ENCODE measurements around the gene TOMM5. TPM values are rescaled to one million over a fixed set of nuclear protein-coding genes. Genes with fewer than 3 reads are reported as not detected.

The TOMM5 gene
- total RNA-seq (31.9 TPM), polyA plus RNA-seq (100 to 1,000 TPM; 146 to 198 (median 168) TPM)

GRCh38 chr9:37592108-37592951, at the start of gene TOMM5:
TSS of gene TOMM5 (minus strand) at chr9:37592597. CDS start at chr9:37592532, 65 bp downstream.
- Mint-ChIP-seq H3K27me3 (peaks cover 24% of the 10 kb centered on the region), H3K27ac (peak within 1 kb of the TSS; percentile 96 to 99 (median 98)), H3K36me3 (peaks cover 8% of the 10 kb centered on the region), H3K9me3 (no peaks in the 10 kb centered on the region), H3K4me3 (peak within 1 kb of the TSS; percentile 93 to 100 (median 96)), H3K4me1 (peaks cover 4 to 49% (median 32%) of the 10 kb centered on the region in 4 donors)
- ATAC-seq (ENCODE audit: low read depth in 2 of 2) (peak; percentile 94 to 97), DNase-seq (peak; percentile 85 to 96 (median 91))
- Histone ChIP-seq H3K36me3 (ENCODE audit: control insufficient read depth, insufficient read depth, low read length) (peaks cover 20% of the 10 kb centered on the region), H3K4me1 (ENCODE audit: control insufficient read depth, insufficient read depth, low read length, poor library complexity, severe bottlenecking) (peaks cover 29% of the 10 kb centered on the region), H3K27ac (ENCODE audit: insufficient read depth, low read length, poor library complexity, severe bottlenecking) (peak within 1 kb of the TSS; percentile 70), H3K4me3 (ENCODE audit: low read depth, low read length) (peak within 1 kb of the TSS; percentile 81), H3K9me3 (ENCODE audit: control insufficient read depth in 2 of 2, low read length in 2 of 2) (no peaks in the 10 kb centered on the region), H3K27me3 (ENCODE audit: control insufficient read depth, insufficient read depth, low read length) (peaks cover 14% of the 10 kb centered on the region)

GRCh38 chr9:37641331-37641730, 48.9 kb upstream of the TOMM5 start:
- Mint-ChIP-seq H3K36me3 (no peaks in the 10 kb centered on the region), H3K9me3 (peaks cover 0 to 3% (median 0%) of the 10 kb centered on the region in 7 donors), H3K4me3 (no peak overlapping the region), H3K4me1 (no peaks in the 10 kb centered on the region), H3K27me3 (peaks cover 33% of the 10 kb centered on the region), H3K27ac (no peak overlapping the region)
- no peaks in the 10 kb centered on the region for H3K9me3 ChIP-seq (ENCODE audit: control insufficient read depth in 2 of 2, low read length in 2 of 2)
- H3K4me3 ChIP-seq (ENCODE audit: low read depth, low read length): no peak overlapping the region
- H3K36me3 ChIP-seq (ENCODE audit: control insufficient read depth, insufficient read depth, low read length): no peaks in the 10 kb centered on the region
- no peak for ATAC-seq (ENCODE audit: low read depth in 2 of 2)
- H3K4me1 ChIP-seq (ENCODE audit: control insufficient read depth, insufficient read depth, low read length, poor library complexity, severe bottlenecking): no peaks in the 10 kb centered on the region
- peaks cover 11% of the 10 kb centered on the region for H3K27me3 ChIP-seq (ENCODE audit: control insufficient read depth, insufficient read depth, low read length)
- no peak for DNase-seq
- H3K27ac ChIP-seq (ENCODE audit: insufficient read depth, low read length, poor library complexity, severe bottlenecking): no peak overlapping the region

- peaks cover 30% of the 10 kb centered on the region for H3K27me3 Mint-ChIP-seq
- no peak overlapping the region for H3K27ac ChIP-seq (ENCODE audit: insufficient read depth, low read length, poor library complexity, severe bottlenecking)
- H3K4me3 ChIP-seq (ENCODE audit: low read depth, low read length): no peak overlapping the region
- H3K36me3 Mint-ChIP-seq: no peaks in the 10 kb centered on the region
- peak overlapping the region in 1 of 3 donors; percentile 14 for H3K27ac Mint-ChIP-seq
- no peaks in the 10 kb centered on the region for H3K4me1 ChIP-seq (ENCODE audit: control insufficient read depth, insufficient read depth, low read length, poor library complexity, severe bottlenecking)
- H3K36me3 ChIP-seq (ENCODE audit: control insufficient read depth, insufficient read depth, low read length): no peaks in the 10 kb centered on the region
- peaks cover 4% of the 10 kb centered on the region for H3K27me3 ChIP-seq (ENCODE audit: control insufficient read depth, insufficient read depth, low read length)
- H3K4me3 Mint-ChIP-seq: no peak overlapping the region
- no peak for ATAC-seq (ENCODE audit: low read depth in 2 of 2)
- DNase-seq: no peak
- H3K4me1 Mint-ChIP-seq: no peaks in the 10 kb centered on the region
- H3K9me3 ChIP-seq (ENCODE audit: control insufficient read depth in 2 of 2, low read length in 2 of 2): no peaks in the 10 kb centered on the region
- H3K9me3 Mint-ChIP-seq: peaks cover 0 to 3% (median 0%) of the 10 kb centered on the region in 7 donors
Observed at GRCh38 chr9:37640246-37640645, 47.8 kb upstream of the TOMM5 start.

DNA sequence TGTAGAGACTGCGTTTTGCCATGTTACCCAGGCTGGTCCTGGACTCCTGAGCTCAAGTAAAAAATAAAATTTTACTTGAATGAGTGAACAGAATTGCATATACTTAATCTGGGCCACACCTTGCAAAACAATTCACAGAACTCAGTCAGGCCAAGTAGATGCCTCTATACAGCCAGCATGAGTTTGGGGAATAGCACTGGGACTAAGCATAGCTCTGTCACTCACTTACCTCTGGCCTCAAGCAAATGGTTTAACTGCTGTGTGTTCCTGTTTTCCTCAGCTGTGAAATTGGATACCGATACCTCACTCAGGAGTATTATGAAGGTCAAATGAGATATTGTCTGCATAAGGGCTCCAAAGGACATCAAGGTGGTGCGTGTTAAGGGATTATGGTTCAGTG, 47.4 kb upstream of the TOMM5 start:
- Histone ChIP-seq H3K36me3 (ENCODE audit: control insufficient read depth, insufficient read depth, low read length) (no peaks in the 10 kb centered on the region), H3K9me3 (ENCODE audit: control insufficient read depth in 2 of 2, low read length in 2 of 2) (no peaks in the 10 kb centered on the region), H3K27me3 (ENCODE audit: control insufficient read depth, insufficient read depth, low read length) (peaks cover 4% of the 10 kb centered on the region), H3K4me1 (ENCODE audit: control insufficient read depth, insufficient read depth, low read length, poor library complexity, severe bottlenecking) (no peaks in the 10 kb centered on the region), H3K27ac (ENCODE audit: insufficient read depth, low read length, poor library complexity, severe bottlenecking) (no peak overlapping the region), H3K4me3 (ENCODE audit: low read depth, low read length) (no peak overlapping the region)
- peaks cover 0 to 3% (median 0%) of the 10 kb centered on the region in 7 donors for H3K9me3 Mint-ChIP-seq
- H3K27me3 Mint-ChIP-seq: peaks cover 30% of the 10 kb centered on the region
- DNase-seq (no peak), ATAC-seq (ENCODE audit: low read depth in 2 of 2) (no peak)
- no peaks in the 10 kb centered on the region for H3K4me1 Mint-ChIP-seq
- no peaks in the 10 kb centered on the region for H3K36me3 Mint-ChIP-seq
- H3K27ac Mint-ChIP-seq: peak overlapping the region in 1 of 3 donors; percentile 14
- H3K4me3 Mint-ChIP-seq: no peak overlapping the region

DNA sequence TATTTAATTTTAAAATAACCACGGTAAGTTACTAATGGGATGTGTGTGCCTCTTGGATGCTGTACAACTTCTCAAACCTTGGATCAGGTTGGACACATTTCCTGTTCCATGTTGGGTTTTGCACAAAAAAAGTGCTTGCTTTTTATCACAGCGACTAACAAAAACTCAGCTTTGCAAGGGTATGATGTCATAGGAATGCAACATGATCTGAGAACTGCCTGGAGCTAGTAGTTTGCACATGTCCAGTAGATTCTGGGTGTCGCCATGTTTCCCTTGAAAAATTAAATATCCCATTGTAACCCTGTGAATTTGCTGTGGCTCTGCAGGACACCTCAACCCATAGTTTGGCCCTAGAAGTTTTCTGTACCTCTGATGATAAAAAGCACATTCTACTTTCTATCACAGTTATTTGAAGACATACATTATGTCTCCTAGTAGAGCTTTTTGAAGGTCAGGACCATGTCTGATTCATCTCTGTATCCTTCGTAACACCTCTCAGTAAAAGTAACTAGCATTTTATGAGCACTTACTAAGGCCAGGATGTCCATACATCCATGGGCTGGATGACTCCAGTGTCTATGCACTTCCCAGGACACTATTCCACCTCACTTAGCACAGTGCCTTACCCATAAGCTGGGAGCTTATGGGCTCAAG, 46.8 kb upstream of the TOMM5 start:
- no peaks in the 10 kb centered on the region for H3K4me1 ChIP-seq (ENCODE audit: control insufficient read depth, insufficient read depth, low read length, poor library complexity, severe bottlenecking)
- H3K36me3 ChIP-seq (ENCODE audit: control insufficient read depth, insufficient read depth, low read length): no peaks in the 10 kb centered on the region
- Mint-ChIP-seq H3K4me3 (no peak overlapping the region), H3K4me1 (no peaks in the 10 kb centered on the region), H3K9me3 (peaks cover 0 to 3% (median 0%) of the 10 kb centered on the region in 7 donors), H3K36me3 (no peaks in the 10 kb centered on the region), H3K27me3 (peaks cover 34% of the 10 kb centered on the region), H3K27ac (no peak overlapping the region)
- ATAC-seq (ENCODE audit: low read depth in 2 of 2) (no peak), DNase-seq (no peak)
- peaks cover 4% of the 10 kb centered on the region for H3K27me3 ChIP-seq (ENCODE audit: control insufficient read depth, insufficient read depth, low read length)
- H3K27ac ChIP-seq (ENCODE audit: insufficient read depth, low read length, poor library complexity, severe bottlenecking): no peak overlapping the region
- H3K4me3 ChIP-seq (ENCODE audit: low read depth, low read length): no peak overlapping the region
- no peaks in the 10 kb centered on the region for H3K9me3 ChIP-seq (ENCODE audit: control insufficient read depth in 2 of 2, low read length in 2 of 2)

GRCh38 chr9:37636511-37637448, 44.4 kb upstream of the TOMM5 start:
- Histone ChIP-seq H3K36me3 (ENCODE audit: control insufficient read depth, insufficient read depth, low read length) (no peaks in the 10 kb centered on the region), H3K9me3 (ENCODE audit: control insufficient read depth in 2 of 2, low read length in 2 of 2) (no peaks in the 10 kb centered on the region), H3K27ac (ENCODE audit: insufficient read depth, low read length, poor library complexity, severe bottlenecking) (no peak overlapping the region), H3K4me3 (ENCODE audit: low read depth, low read length) (no peak overlapping the region), H3K4me1 (ENCODE audit: control insufficient read depth, insufficient read depth, low read length, poor library complexity, severe bottlenecking) (no peaks in the 10 kb centered on the region), H3K27me3 (ENCODE audit: control insufficient read depth, insufficient read depth, low read length) (no peaks in the 10 kb centered on the region)
- Mint-ChIP-seq H3K4me1 (no peaks in the 10 kb centered on the region), H3K9me3 (peaks cover 0 to 3% (median 0%) of the 10 kb centered on the region in 7 donors), H3K27me3 (peaks cover 25% of the 10 kb centered on the region), H3K4me3 (no peak overlapping the region), H3K27ac (no peak overlapping the region), H3K36me3 (no peaks in the 10 kb centered on the region)
- ATAC-seq (ENCODE audit: low read depth in 2 of 2) (no peak), DNase-seq (no peak)

DNA sequence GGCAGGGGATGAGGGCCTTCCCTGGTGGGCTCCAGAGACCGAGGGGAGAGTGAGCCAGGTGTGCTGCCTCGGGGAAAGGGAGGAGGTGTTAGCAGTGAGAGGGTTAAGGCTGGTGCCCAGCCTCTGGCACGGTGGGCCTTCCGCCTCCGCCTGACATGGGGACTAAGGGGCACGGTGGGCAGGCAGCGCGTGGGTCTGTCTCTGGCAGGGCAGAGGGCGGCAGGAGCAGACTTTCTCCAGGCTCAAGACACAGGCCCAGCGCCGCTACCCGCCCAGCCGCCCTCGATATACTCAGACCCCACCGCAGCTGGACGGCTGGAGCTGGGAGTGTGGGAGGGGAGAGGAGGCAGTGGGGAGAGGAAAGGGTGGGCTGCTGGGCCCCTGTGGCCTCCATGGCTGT, 43.4 kb upstream of the TOMM5 start:
- DNase-seq (no peak), ATAC-seq (ENCODE audit: low read depth in 2 of 2) (no peak)
- Histone ChIP-seq H3K27me3 (ENCODE audit: control insufficient read depth, insufficient read depth, low read length) (no peaks in the 10 kb centered on the region), H3K27ac (ENCODE audit: insufficient read depth, low read length, poor library complexity, severe bottlenecking) (no peak overlapping the region), H3K9me3 (ENCODE audit: control insufficient read depth in 2 of 2, low read length in 2 of 2) (no peaks in the 10 kb centered on the region), H3K4me3 (ENCODE audit: low read depth, low read length) (no peak overlapping the region), H3K36me3 (ENCODE audit: control insufficient read depth, insufficient read depth, low read length) (no peaks in the 10 kb centered on the region), H3K4me1 (ENCODE audit: control insufficient read depth, insufficient read depth, low read length, poor library complexity, severe bottlenecking) (no peaks in the 10 kb centered on the region)
- Mint-ChIP-seq H3K27me3 (peaks cover 21% of the 10 kb centered on the region), H3K4me1 (no peaks in the 10 kb centered on the region), H3K4me3 (no peak overlapping the region), H3K9me3 (peaks cover 0 to 3% (median 0%) of the 10 kb centered on the region in 7 donors), H3K36me3 (no peaks in the 10 kb centered on the region), H3K27ac (no peak overlapping the region)

Data from CD4-positive, CD25-positive, alpha-beta regulatory T cell (primary cell).